Measurements from ENCODE around the gene KCNH1. TPM values are rescaled to one million over a fixed set of nuclear protein-coding genes. Genes with fewer than 3 reads are reported as not detected.

KCNH1 gene
- total RNA-seq, 1 donor from 2014 or later = not detected

GRCh38 chr1:211118407-211119102 lies 15.4 kb downstream of the KCNH1 start:
- H3K27me3 ChIP-seq = peaks cover 4% of the 10 kb centered on the region
- ATAC-seq = no peak
- intact Hi-C loops (cut with DNase I) = no loop called here
- no peaks in the 10 kb centered on the region for H3K9me3 ChIP-seq
- no peaks in the 10 kb centered on the region for H3K4me1 ChIP-seq
- no peak overlapping the region for H3K4me3 ChIP-seq
- DNase-seq = no peak
- no peaks in the 10 kb centered on the region for H3K36me3 ChIP-seq
- H3K27ac ChIP-seq = no peak overlapping the region
- TF ChIP-seq CTCF (IDR thresholded peaks at IDR 0.05) = no peak

DNA sequence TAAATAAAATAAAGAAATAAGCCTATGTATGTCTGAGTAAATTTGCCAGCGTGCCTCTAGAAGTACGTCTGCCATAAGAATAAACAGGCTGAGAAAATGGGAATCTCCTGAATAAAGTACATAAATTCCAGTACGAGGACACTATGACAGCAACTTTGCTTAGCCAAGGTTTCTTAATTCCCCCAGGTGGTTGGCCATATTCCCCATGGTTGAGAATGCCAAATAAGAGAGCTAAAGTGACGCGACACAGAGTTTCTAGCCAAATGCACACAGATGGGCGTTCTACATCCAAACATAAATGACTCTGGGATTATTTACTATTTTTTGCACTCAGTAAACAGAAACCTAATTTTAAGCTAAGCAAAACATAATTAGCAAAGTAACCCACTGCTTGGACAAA lies 19.5 kb downstream of the KCNH1 start:
- intact Hi-C loops (cut with DNase I) = no loop called here
- no peak overlapping the region for H3K4me3 ChIP-seq
- H3K9me3 ChIP-seq = no peaks in the 10 kb centered on the region
- H3K27ac ChIP-seq = no peak overlapping the region
- no peak for ATAC-seq
- TF ChIP-seq CTCF (IDR thresholded peaks at IDR 0.05) = no peak
- H3K36me3 ChIP-seq = no peaks in the 10 kb centered on the region
- DNase-seq = no peak
- H3K4me1 ChIP-seq = no peaks in the 10 kb centered on the region
- H3K27me3 ChIP-seq = no peaks in the 10 kb centered on the region

DNA sequence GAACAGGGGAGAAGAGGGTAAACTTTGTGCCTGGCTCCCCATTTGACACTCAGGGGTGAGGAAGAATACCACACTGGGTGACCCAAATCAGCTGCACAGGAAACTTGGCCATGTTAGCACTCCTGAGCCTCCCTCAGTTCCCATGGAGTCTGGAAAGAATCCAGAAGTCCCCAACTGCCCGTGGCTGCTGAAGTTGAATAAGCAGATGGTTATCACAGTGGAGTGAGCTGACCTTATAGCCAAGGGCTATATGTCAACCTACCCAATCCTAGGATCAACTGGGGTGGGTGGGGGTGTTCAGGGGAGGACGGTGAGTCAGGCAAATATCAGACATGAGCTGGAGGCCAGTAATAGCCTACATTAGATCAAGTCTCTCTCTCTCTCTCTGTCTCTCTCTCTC lies 20.4 kb downstream of the KCNH1 start:
- H3K4me1 ChIP-seq = no peaks in the 10 kb centered on the region
- H3K4me3 ChIP-seq = no peak overlapping the region
- no peaks in the 10 kb centered on the region for H3K36me3 ChIP-seq
- intact Hi-C loops (cut with DNase I) = no loop called here
- no peaks in the 10 kb centered on the region for H3K27me3 ChIP-seq
- DNase-seq (no peak), ATAC-seq (no peak)
- no peaks in the 10 kb centered on the region for H3K9me3 ChIP-seq
- TF ChIP-seq CTCF (IDR thresholded peaks at IDR 0.05) = no peak
- no peak overlapping the region for H3K27ac ChIP-seq

DNA sequence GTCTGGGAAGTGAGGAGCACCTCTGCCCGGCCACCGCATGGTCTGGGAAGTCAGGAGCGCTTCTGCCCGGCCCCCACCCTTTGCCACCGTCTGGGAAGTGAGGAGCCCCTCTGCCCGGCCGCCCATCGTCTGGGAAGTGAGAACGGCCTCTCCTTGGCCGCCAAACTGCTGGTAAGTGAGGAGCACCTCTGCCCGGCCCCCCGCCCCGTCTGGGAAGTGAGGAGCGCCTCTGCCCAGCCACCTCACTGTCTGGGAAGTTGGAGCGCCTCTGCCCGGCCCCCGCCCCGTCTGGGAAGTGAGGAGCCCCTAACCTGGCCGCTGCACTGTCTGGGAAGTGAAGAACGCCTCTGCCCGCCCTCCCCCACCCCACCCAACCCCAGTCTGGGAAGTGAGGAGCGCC lies 22.6 kb downstream of the KCNH1 start:
- Histone ChIP-seq H3K4me3 (no peak overlapping the region), H3K36me3 (no peaks in the 10 kb centered on the region), H3K9me3 (no peaks in the 10 kb centered on the region), H3K27ac (no peak overlapping the region), H3K4me1 (no peaks in the 10 kb centered on the region), H3K27me3 (no peaks in the 10 kb centered on the region)
- intact Hi-C loops (cut with DNase I) = no loop called here
- TF ChIP-seq CTCF (IDR thresholded peaks at IDR 0.05) = no peak
- DNase-seq (no peak), ATAC-seq (no peak)

DNA sequence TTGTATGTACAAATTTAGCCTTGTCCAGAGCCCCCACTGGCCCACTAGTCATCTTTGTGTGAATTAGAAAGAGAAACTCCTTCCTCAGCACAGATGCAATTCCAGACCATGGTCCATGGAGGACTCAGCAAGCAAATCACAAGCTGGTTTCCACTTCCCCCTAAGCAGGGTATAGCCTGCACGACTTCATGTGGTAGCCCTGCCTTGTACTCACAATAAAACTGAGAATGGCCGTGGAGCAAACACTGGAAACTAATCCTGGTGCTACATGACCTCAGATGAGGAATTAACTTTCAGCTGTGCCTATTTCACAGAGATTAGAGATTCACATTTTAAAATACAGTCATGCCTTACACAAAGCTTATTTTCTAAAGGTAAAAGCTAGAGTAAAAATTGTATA lies 32.5 kb downstream of the KCNH1 start:
- Histone ChIP-seq H3K9me3 (no peaks in the 10 kb centered on the region), H3K27me3 (no peaks in the 10 kb centered on the region), H3K36me3 (no peaks in the 10 kb centered on the region), H3K4me3 (no peak overlapping the region), H3K27ac (no peak overlapping the region), H3K4me1 (no peaks in the 10 kb centered on the region)
- no peak for DNase-seq
- no peak for TF ChIP-seq CTCF (IDR thresholded peaks at IDR 0.05)
- intact Hi-C loops (cut with DNase I) = no loop called here
- no peak for ATAC-seq

DNA sequence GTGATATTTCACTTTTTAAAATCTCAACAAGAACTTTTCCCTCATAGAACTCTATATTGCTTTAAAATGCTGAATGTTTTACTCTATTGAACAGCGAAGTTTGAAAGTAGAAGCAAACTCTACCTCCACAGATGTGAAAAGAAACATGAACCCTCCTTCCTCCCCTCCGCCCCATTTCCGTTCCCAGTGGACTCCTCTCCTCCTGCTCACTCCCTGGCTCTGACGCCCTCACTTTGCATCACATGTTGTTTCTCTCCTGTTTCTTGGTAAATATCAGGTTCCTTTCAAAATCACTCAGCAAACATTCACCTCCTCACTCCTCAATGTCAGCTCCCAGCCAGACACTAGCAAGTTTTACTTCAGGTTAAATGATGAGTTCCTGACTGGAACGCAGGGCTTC lies 34.6 kb downstream of the KCNH1 start:
- DNase-seq (no peak), ATAC-seq (no peak)
- Histone ChIP-seq H3K36me3 (no peaks in the 10 kb centered on the region), H3K4me3 (no peak overlapping the region), H3K27ac (no peak overlapping the region), H3K4me1 (no peaks in the 10 kb centered on the region), H3K27me3 (no peaks in the 10 kb centered on the region), H3K9me3 (no peaks in the 10 kb centered on the region)
- intact Hi-C loops (cut with DNase I) = no loop called here
- TF ChIP-seq CTCF (IDR thresholded peaks at IDR 0.05) = no peak
